ENCODE results near the gene ZNF202. TPM values are rescaled to one million over a fixed set of nuclear protein-coding genes. Genes with fewer than 3 reads are reported as not detected.

ZNF202 gene
- total RNA-seq (2014; rRNA removed; shearing (Covaris generic)) (5.5 and 26.4 TPM in 2 replicates), polyA plus RNA-seq (2016; fragmentation: Nextera tagmentation; extraction: Ambion mirVana) (4.5 and 5.1 TPM in 2 replicates)

DNA sequence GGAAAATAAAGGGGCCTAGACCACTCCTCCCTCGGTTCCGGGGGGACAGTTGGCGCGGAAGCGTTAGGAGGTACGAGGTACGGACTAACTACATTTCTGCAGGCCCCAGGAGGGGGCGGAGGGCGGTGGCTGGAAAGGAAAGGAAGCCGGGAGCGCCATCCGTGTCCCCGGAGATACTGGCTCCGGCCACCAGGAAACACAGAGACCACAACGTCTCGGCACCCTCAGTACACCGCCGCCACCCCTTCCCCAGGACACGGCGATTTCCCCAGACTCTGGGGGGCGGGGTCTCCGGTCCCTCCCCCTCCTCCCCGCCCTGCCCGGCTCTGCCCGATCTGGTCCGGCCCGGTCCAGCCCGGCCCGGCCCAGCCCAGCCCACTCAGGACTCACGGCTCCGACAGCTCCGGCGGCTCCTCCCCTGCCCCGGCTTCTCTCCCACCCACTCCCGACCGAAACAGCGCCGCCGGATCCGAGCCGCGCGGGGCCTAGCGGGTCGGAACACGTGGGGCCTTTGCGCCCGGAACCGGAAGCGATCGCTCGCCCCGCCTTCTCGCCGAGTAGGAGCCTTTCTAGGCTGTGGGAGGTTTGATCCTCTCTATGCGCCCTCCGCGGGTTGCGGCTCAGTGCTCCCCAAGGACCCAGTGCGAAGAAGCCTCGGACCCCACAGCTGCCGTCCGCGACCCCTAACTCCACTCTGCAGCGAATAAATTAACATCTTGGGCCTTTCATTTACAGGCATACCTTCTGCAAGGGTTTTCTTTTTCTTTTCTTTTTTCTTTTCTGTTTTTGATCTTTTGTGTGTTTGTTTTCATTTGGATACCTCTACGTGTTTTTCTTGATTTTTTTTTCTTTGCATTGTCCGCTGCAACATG lies at the start of gene ZNF202:
TSS of gene ZNF202 (minus strand) at position 502 of the 872 bp plus-strand sequence. CDS start 10,772 bp downstream, outside the sequence.
- WGBS, 2 experiments (ENCODE audit: low coverage in 1 of 2, low lambda C conversion rate in 2 of 2, missing lambda C conversion rate in 2 of 2), result 0 to 1% methylated on average over 48 to 65 of the region's 67 CpGs
- Histone ChIP-seq H3K9me2 (ENCODE audit: insufficient read depth) (no peaks in the 10 kb centered on the region), H3K9ac (peak within 1 kb of the TSS; percentile 94), H4K20me1 (ENCODE audit: insufficient read depth) (no peaks in the 10 kb centered on the region), H3K36me3 (ENCODE audit: low read depth) (no peaks in the 10 kb centered on the region), H3K79me2 (ENCODE audit: insufficient read depth) (peaks cover 61% of the 10 kb centered on the region), H3K4me1 (ENCODE audit: insufficient read depth) (peaks cover 19% of the 10 kb centered on the region), H3K4me2 (ENCODE audit: unreplicated experiment) (peak within 1 kb of the TSS; percentile 100), H3K27ac (peak within 1 kb of the TSS; percentile 58), H3F3A (ENCODE audit: insufficient read depth) (no peaks in the 10 kb centered on the region), H2AFZ (peak within 1 kb of the TSS; percentile 100), H3K4me3 (peak within 1 kb of the TSS; percentile 97), H3K27me3 (replicated peaks; ENCODE audit: insufficient read depth) (no peaks in the 10 kb centered on the region), H3K9me3 (ENCODE audit: low read depth) (no peaks in the 10 kb centered on the region)
- peak; percentile 98 for DNase-seq
- in situ Hi-C loops (cut with MboI), result no loop called here
- no peak for TF ChIP-seq EZH2 (IDR thresholded peaks at IDR 0.05; ENCODE audit: insufficient read depth, poor library complexity, severe bottlenecking)
- no peak for TF ChIP-seq EZH2phosphoT487 (IDR thresholded peaks at IDR 0.05; ENCODE audit: insufficient read depth, low read depth)

DNA sequence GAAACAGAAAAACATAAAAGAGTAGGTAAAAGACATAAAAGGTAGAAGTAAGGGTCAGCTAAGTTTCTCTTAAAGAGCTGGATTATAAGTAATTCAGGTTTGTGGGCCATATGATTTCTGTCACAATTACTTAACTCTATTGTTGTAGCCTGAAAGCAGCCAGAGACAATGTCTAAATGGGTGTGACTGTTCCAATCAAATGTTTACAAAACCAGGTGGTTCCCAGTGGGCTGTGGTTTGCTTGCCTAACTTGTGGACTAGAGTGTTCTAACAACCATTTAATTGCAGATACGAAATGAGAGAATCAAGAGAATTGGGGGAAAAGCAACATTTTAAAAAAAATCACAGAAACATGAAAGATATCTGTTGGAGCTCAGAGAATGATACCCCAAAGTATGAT lies 42.1 kb upstream of the ZNF202 start:
- Histone ChIP-seq H3K4me1 (ENCODE audit: insufficient read depth) (no peaks in the 10 kb centered on the region), H3K9me2 (ENCODE audit: insufficient read depth) (no peaks in the 10 kb centered on the region), H3K79me2 (ENCODE audit: insufficient read depth) (no peaks in the 10 kb centered on the region), H3K9me3 (ENCODE audit: low read depth) (no peaks in the 10 kb centered on the region), H3K9ac (no peak overlapping the region), H3K4me3 (no peak overlapping the region), H3K27ac (no peak overlapping the region), H3F3A (ENCODE audit: insufficient read depth) (no peaks in the 10 kb centered on the region), H3K36me3 (ENCODE audit: low read depth) (no peaks in the 10 kb centered on the region), H3K4me2 (ENCODE audit: unreplicated experiment) (no peak overlapping the region), H4K20me1 (ENCODE audit: insufficient read depth) (no peaks in the 10 kb centered on the region), H2AFZ (no peak overlapping the region), H3K27me3 (replicated peaks; ENCODE audit: insufficient read depth) (no peaks in the 10 kb centered on the region)
- in situ Hi-C loops (cut with MboI), result no loop called here
- TF ChIP-seq EZH2phosphoT487 (IDR thresholded peaks at IDR 0.05; ENCODE audit: insufficient read depth, low read depth) (no peak), EZH2 (IDR thresholded peaks at IDR 0.05; ENCODE audit: insufficient read depth, poor library complexity, severe bottlenecking) (no peak)
- WGBS, 2 experiments (ENCODE audit: low coverage in 1 of 2, low lambda C conversion rate in 2 of 2, missing lambda C conversion rate in 2 of 2), result 3 to 6% methylated on average over 1 of the region's 1 CpG
- no peak for DNase-seq

DNA sequence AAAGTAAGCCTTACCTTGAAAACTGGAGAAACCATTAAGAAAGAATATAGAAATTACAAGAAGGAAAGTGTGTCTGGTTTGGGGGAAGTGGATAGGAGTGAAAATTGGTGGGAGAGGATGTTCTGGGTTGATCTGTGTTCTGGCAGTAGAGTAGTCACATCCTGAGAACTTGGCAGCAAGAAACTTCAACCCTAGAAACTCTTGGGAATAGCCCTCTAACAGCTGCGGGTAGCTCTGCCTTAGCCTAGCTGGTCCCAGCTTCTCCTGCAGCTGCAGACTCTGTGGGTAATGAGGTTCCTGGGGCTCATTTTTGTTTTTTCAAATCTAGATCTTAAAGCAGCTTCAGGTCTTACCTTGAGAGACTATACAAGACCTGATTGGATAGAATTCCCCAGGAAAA lies 37.1 kb upstream of the ZNF202 start:
- in situ Hi-C loops (cut with MboI), result no loop called here
- WGBS, 2 experiments (ENCODE audit: low coverage in 1 of 2, low lambda C conversion rate in 2 of 2, missing lambda C conversion rate in 2 of 2), result 60 to 63% methylated on average over 1 of the region's 1 CpG
- TF ChIP-seq EZH2 (IDR thresholded peaks at IDR 0.05; ENCODE audit: insufficient read depth, poor library complexity, severe bottlenecking) (no peak), EZH2phosphoT487 (IDR thresholded peaks at IDR 0.05; ENCODE audit: insufficient read depth, low read depth) (no peak)

GRCh38 chr11:123775715-123776549 lies 34.5 kb upstream of the ZNF202 start:
- H3K36me3 ChIP-seq (ENCODE audit: low read depth), result no peaks in the 10 kb centered on the region
- H2AFZ ChIP-seq, result no peak overlapping the region
- in situ Hi-C loops (cut with MboI), result no loop called here
- no peak overlapping the region for H3K4me2 ChIP-seq (ENCODE audit: unreplicated experiment)
- no peaks in the 10 kb centered on the region for H3K9me3 ChIP-seq (ENCODE audit: low read depth)
- peak; percentile 2 for DNase-seq
- TF ChIP-seq EZH2phosphoT487 (IDR thresholded peaks at IDR 0.05; ENCODE audit: insufficient read depth, low read depth) (no peak), EZH2 (IDR thresholded peaks at IDR 0.05; ENCODE audit: insufficient read depth, poor library complexity, severe bottlenecking) (no peak)
- 11 to 16% methylated on average over 4 of the region's 4 CpGs for WGBS, 2 experiments (ENCODE audit: low coverage in 1 of 2, low lambda C conversion rate in 2 of 2, missing lambda C conversion rate in 2 of 2)
- no peak overlapping the region for H3K4me3 ChIP-seq
- no peaks in the 10 kb centered on the region for H3F3A ChIP-seq (ENCODE audit: insufficient read depth)
- no peaks in the 10 kb centered on the region for H3K79me2 ChIP-seq (ENCODE audit: insufficient read depth)
- H4K20me1 ChIP-seq (ENCODE audit: insufficient read depth), result no peaks in the 10 kb centered on the region
- H3K27ac ChIP-seq, result no peak overlapping the region
- no peaks in the 10 kb centered on the region for H3K4me1 ChIP-seq (ENCODE audit: insufficient read depth)
- H3K9me2 ChIP-seq (ENCODE audit: insufficient read depth), result no peaks in the 10 kb centered on the region
- no peaks in the 10 kb centered on the region for H3K27me3 ChIP-seq (replicated peaks; ENCODE audit: insufficient read depth)
- H3K9ac ChIP-seq, result no peak overlapping the region

More for the DNA sequence above, 37.1 kb upstream of the ZNF202 start:
- no peak overlapping the region for H3K4me2 ChIP-seq (ENCODE audit: unreplicated experiment)
- no peak for DNase-seq
- no peak overlapping the region for H3K9ac ChIP-seq
- no peaks in the 10 kb centered on the region for H3K36me3 ChIP-seq (ENCODE audit: low read depth)
- no peak overlapping the region for H3K27ac ChIP-seq
- H2AFZ ChIP-seq, result no peak overlapping the region
- no peaks in the 10 kb centered on the region for H3K9me2 ChIP-seq (ENCODE audit: insufficient read depth)
- H3K4me3 ChIP-seq, result no peak overlapping the region
- no peaks in the 10 kb centered on the region for H3K27me3 ChIP-seq (replicated peaks; ENCODE audit: insufficient read depth)
- no peaks in the 10 kb centered on the region for H3F3A ChIP-seq (ENCODE audit: insufficient read depth)
- no peaks in the 10 kb centered on the region for H3K79me2 ChIP-seq (ENCODE audit: insufficient read depth)
- H4K20me1 ChIP-seq (ENCODE audit: insufficient read depth), result no peaks in the 10 kb centered on the region
- no peaks in the 10 kb centered on the region for H3K9me3 ChIP-seq (ENCODE audit: low read depth)
- H3K4me1 ChIP-seq (ENCODE audit: insufficient read depth), result no peaks in the 10 kb centered on the region
